ENCODE measurements around the gene BTBD9.

Gene BTBD9

GRCh38 chr6:38160831-38161230, 478.9 kb downstream of the BTBD9 start:
- no peak for DNase-seq (ENCODE audit: insufficient read length, low spot score)
- no peak for TF ChIP-seq POLR2A (IDR thresholded peaks at IDR 0.05; ENCODE audit: low read depth, low read length)
- no peak for FAIRE-seq

GRCh38 chr6:38159596-38159995, 480.1 kb downstream of the BTBD9 start:
- FAIRE-seq = no peak
- DNase-seq (ENCODE audit: insufficient read length, low spot score) = no peak
- TF ChIP-seq POLR2A (IDR thresholded peaks at IDR 0.05; ENCODE audit: low read depth, low read length) = no peak

GRCh38 chr6:38158762-38159350, 480.9 kb downstream of the BTBD9 start:
- no peak for FAIRE-seq
- DNase-seq (ENCODE audit: insufficient read length, low spot score) = no peak
- no peak for TF ChIP-seq POLR2A (IDR thresholded peaks at IDR 0.05; ENCODE audit: low read depth, low read length)

GRCh38 chr6:38157905-38158304, 481.8 kb downstream of the BTBD9 start:
- FAIRE-seq = no peak
- no peak for DNase-seq (ENCODE audit: insufficient read length, low spot score)
- TF ChIP-seq POLR2A (IDR thresholded peaks at IDR 0.05; ENCODE audit: low read depth, low read length) = no peak

GRCh38 chr6:38156818-38157565, 482.7 kb downstream of the BTBD9 start:
- FAIRE-seq = no peak
- DNase-seq (ENCODE audit: insufficient read length, low spot score) = no peak
- TF ChIP-seq POLR2A (IDR thresholded peaks at IDR 0.05; ENCODE audit: low read depth, low read length) = no peak

- FAIRE-seq (no peak), DNase-seq (ENCODE audit: insufficient read length, low spot score) (no peak)
Observed at GRCh38 chr6:38155621-38156204, 484.0 kb downstream of the BTBD9 start.

GRCh38 chr6:38155144-38155543, 484.6 kb downstream of the BTBD9 start:
- no peak for TF ChIP-seq POLR2A (IDR thresholded peaks at IDR 0.05; ENCODE audit: low read depth, low read length)
- DNase-seq (ENCODE audit: insufficient read length, low spot score) (no peak), FAIRE-seq (no peak)

More at GRCh38 chr6:38155621-38156204, 484.0 kb downstream of the BTBD9 start:
- no peak for TF ChIP-seq POLR2A (IDR thresholded peaks at IDR 0.05; ENCODE audit: low read depth, low read length)

- no peak for TF ChIP-seq POLR2A (IDR thresholded peaks at IDR 0.05; ENCODE audit: low read depth, low read length)
- DNase-seq (ENCODE audit: insufficient read length, low spot score) (no peak), FAIRE-seq (no peak)
Observed at GRCh38 chr6:38154731-38155130, 485.0 kb downstream of the BTBD9 start.

- TF ChIP-seq POLR2A (IDR thresholded peaks at IDR 0.05; ENCODE audit: low read depth, low read length) = no peak
- FAIRE-seq (no peak), DNase-seq (ENCODE audit: insufficient read length, low spot score) (no peak)
Observed at GRCh38 chr6:38153798-38154345, 485.9 kb downstream of the BTBD9 start.

GRCh38 chr6:38153076-38153797, 486.5 kb downstream of the BTBD9 start:
- TF ChIP-seq POLR2A (IDR thresholded peaks at IDR 0.05; ENCODE audit: low read depth, low read length) = no peak
- DNase-seq (ENCODE audit: insufficient read length, low spot score) = no peak
- FAIRE-seq = no peak

GRCh38 chr6:38152620-38153019, 487.1 kb downstream of the BTBD9 start:
- DNase-seq (ENCODE audit: insufficient read length, low spot score) (no peak), FAIRE-seq (no peak)
- no peak for TF ChIP-seq POLR2A (IDR thresholded peaks at IDR 0.05; ENCODE audit: low read depth, low read length)

GRCh38 chr6:38151580-38152500, 487.9 kb downstream of the BTBD9 start:
- FAIRE-seq (no peak), DNase-seq (ENCODE audit: insufficient read length, low spot score) (no peak)
- no peak for TF ChIP-seq POLR2A (IDR thresholded peaks at IDR 0.05; ENCODE audit: low read depth, low read length)

- DNase-seq (ENCODE audit: insufficient read length, low spot score) = no peak
- TF ChIP-seq POLR2A (IDR thresholded peaks at IDR 0.05; ENCODE audit: low read depth, low read length) = no peak
- FAIRE-seq = no peak
Observed at GRCh38 chr6:38150681-38151296, 488.9 kb downstream of the BTBD9 start.
